Putamen (tissue), 1 donor: ENCODE measurements around the gene MAPRE3.

Source experiments
- DNase-seq: peaks from one replicate; pipeline ENCODE4 v3.0.0-alpha.2; 2016; ENCODE audit warnings: low spot score

Gene MAPRE3

DNA sequence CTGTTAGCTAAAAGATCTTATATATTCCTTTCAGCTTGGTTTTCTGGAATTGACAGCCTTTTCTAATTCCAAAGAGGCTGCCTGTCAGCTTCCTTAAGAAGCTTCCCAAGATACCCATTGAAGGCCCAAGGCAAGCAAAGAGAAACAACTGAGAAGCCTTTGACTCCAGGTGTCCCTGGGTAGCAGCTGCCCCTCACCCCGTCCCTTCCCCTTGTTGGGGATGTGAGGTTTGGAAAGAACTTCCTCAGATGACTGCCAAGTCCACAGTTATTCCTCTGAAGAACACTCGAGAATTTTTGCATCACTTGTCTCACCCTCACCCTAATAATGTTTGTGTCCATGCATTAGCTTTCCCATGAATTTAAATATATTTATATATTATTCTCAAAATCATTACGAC lies 13.3 kb downstream of the MAPRE3 start:
- DNase-seq, result no peak

DNA sequence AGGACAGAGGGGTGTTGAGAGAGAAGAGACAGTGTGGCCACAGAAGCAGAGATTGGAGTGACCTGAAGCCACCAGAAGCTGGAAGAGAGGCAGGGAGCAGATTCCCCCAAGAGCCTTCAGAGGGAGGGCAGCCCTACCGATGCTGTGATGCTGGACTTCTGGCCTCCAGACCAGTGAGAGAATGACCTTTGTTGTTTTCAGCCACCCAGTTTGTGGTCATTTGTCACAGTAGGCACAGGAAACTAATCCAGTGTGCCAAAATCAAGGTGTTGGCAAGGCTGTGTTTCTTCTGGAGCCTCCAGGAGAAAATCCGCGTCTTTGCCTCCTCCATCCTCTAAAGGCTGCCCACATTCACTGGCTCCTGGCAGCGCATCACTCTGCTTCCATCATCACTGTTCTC lies 15.4 kb downstream of the MAPRE3 start:
- no peak for DNase-seq

DNA sequence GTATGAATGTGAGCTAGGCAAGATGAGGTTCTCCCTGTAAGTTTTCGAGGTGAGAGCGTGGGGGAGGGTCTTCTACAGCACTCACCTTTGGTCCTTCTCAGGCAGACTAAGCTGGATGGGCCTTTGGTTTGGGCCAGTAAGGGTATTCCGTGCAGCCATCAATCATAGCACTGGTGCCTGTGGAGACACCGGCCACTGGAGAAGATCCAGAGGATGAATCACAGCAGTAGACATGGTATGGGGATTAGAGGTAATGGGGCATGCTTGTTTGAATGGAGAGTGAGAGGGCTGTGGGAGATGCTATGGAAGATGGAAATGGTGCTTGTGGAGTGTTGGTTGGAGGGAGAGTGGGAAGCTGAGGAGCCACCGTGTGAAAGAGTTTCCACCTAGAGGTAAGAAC lies 16.1 kb downstream of the MAPRE3 start:
- DNase-seq, result no peak

DNA sequence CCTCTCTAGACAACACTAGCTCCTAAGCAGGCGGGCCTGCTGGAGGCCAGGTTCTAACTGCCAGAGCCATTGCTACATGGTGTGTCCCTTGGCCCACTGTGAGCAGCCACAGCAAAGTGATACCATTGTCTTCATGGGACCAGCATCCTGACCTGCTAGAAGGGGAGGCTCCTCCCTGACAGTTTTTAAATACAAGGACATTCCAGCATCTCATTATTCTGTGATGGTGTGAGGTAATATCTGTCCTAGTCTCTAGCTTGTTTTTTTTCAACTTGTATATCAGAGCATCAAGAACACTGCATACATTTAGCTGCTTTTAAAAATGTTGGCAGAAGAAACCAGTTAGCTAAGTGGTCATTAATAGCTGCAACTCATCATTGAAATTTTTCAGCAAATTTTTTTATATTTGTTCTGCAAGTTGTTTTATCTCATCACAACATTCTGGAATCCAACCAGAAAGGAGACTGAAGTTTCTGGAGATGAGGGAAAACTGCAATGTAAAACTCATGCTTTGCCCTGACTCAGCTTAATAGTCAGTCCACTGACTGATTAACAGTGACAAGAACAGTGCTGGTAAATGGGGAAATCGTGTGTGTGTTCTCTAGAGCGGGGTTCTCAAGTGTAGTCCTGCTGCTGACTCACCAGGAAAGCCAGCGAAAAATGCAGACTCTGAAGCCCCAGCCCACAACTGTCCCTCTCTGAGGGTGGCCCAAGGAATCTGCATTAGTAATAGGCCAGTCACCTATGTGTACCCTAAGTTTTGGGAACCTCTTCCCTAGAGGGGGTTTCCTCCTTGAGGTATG lies 17.8 kb downstream of the MAPRE3 start:
- no peak for DNase-seq

DNA sequence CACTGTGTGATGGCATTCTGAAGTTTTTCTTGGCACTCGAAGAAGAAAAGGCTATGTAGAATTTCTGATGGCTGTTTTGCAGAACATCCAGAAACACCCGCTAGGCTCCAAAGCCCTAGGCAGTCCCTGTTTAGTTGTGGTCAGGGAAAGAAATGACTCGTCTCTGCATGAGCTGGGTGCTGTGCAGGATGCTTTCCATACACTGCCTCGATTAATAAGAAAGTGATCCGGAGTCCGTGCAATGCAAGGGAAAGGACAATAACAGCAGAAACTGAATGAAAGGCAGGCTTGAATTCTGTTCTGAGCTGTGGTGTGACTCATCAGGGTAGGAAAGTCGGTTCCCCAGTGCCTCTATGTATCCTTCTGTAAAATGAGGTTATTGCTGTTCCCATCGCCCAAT lies 18.7 kb downstream of the MAPRE3 start:
- no peak for DNase-seq

DNA sequence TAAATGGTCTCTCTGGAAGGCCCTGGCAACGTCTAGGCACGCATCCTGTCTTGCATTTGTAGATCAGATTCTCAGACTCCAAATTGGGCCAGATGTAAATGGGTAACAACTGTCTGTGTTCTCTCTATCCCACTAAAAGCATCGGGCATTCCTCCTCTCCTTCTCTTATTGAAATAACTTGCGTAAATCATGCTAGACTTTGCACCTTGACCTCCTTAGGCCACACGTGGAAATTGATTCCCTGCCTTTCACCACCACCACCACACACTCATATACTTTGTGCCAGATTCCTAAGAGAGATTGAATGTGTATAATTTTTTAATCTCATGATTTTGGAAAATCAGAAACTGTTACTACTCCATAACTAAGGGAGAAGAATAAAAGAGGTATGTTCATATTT lies 21.3 kb downstream of the MAPRE3 start:
- no peak for DNase-seq

DNA sequence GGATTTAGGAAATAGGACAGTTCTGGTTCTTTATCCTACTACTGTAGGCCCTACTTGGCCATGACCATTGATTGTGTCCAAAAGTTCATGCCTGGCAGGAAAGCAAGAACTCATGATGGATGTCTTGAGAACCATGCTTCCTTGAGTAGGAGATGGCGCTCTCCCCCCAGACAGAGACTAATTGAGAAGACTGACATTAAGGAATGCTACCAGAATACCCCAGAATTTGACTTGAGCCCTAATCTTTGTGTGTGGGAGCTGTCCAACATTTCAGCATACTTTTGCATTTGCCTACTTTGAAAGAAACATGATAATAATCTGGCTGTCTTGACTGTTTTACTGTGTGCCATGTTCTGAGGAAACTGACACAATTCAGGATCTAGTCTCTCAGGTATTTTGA lies 23.3 kb downstream of the MAPRE3 start:
- no peak for DNase-seq

DNA sequence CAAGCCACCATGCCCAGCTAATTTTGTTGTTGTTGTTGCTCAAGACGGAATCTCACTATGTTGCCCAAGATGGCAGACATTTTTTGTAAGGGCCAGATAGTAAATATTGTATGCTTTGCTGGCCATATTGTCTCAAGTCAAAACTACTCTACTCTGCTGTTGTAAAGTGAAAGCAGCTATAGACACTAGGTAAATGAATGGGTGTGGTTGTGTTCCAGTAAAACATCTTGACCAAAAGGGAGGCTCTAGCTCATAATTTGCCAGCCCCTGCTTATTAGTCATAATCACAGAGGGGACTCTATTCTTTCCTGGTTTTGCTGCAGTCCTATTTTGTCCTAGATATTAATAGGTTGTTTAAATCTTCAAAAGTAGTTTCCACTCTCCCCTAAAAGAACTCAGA lies 24.5 kb downstream of the MAPRE3 start:
- DNase-seq, result no peak

DNA sequence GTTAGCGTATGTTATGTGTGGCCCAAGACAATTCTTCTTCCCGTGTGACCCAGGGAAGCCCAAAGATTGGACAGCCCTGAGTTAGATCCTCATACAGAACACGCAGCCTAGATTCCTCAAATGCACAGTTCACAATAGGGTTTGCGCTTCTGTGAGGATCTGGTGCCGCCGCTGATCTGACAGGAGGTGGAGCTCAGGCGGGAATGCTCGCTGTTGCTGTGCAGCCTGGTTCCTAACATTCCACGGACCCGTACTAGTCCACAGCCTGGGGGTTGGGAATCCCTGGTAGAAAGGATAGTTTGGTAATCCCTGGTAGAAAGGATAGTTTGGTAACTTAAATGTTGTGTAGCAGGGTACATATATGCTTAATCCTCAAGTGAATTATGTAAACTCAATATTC lies 27.0 kb downstream of the MAPRE3 start:
- no peak for DNase-seq

DNA sequence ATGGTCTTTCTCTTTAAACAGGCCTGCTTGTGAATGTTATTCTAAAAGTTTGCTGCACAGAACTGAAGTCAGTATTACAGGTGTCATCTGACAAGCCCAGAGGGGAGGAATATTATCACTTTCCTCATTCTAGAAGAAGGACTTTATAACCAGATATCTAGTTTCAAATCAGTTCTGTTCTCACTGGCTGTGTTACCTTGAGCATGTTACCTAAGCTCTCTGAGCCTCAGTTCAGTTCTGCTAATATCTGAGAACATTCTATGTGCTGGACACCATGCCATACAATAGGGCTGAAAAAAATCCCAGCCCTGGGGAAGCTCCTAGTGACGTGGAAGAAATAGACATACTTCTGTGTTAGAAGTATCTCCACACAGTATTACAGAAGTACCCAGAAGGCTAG lies 27.9 kb downstream of the MAPRE3 start:
- DNase-seq, result no peak

DNA sequence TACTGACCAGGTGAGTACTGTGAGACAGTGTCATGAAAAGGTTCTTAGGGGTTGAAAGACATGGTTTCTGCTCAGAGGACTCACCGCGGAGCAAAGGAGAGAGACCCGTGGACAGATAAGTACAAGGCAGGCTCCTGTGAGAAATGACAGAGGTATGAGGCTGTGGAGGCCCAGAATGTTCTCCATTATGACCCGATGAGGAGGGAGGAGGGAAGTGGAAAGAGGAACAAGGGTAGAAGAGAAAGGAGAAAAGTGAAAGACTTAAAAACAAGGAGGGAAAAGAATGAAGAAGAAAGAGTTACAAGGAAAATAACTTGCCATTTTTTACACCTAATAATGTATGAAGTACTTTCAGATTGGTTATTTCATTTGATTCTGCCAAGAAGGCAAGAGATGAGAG lies 29.8 kb downstream of the MAPRE3 start:
- DNase-seq, result no peak

DNA sequence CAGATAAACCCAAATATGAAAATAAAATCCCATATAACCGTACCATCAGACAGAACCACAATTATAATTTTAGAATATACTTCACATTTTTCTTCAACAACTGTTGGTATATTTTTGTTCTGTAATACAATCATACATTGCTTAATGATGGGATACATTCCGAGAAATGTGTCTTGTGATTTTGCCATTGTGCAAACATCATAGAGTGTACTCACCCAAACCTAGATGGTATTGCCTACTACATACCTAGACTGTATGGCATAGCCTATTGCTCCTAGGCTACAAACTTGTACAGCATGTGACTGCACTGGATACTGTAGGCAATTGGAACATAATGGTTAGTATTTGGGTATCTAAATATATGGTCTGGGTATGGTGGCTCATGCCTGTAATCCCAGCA lies 30.6 kb downstream of the MAPRE3 start:
- no peak for DNase-seq

DNA sequence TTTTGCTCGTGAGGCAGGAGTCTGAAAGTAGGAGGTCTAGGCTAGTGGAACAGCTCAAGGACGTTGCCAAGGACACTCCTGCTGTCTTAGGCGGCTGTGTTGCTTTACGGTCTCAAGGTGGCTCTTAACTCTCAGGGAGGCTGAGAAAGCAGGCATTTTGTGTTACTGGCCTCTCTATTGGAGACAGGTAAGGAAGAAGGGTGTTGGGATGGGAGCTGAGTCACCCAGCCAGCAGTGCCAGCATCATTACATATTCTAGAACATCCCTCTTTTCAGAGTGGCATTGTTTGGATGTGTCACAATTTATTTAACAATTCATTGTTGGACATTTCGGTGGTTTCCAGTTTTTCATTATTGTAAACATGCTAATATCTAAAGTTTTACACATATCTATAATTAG lies 31.5 kb downstream of the MAPRE3 start:
- DNase-seq, result no peak

DNA sequence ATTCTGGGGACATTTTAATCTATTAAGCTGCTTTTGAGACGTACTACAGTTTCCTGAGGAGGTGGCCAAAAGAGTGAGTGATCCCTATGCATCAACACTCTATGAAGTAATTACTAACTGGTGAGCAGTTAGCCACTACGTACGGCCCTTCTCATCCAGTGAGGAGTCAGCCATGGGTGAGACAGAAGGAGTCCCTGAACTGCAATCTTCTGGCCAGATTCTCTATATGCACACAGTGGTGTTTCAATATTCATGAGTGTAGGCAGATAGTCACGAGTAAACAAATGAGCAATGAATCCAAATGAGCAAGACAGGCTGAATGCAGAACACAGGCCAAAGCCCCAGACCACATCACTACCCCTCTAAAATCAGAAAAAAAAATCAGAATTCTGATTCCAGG lies 32.6 kb downstream of the MAPRE3 start:
- no peak for DNase-seq

DNA sequence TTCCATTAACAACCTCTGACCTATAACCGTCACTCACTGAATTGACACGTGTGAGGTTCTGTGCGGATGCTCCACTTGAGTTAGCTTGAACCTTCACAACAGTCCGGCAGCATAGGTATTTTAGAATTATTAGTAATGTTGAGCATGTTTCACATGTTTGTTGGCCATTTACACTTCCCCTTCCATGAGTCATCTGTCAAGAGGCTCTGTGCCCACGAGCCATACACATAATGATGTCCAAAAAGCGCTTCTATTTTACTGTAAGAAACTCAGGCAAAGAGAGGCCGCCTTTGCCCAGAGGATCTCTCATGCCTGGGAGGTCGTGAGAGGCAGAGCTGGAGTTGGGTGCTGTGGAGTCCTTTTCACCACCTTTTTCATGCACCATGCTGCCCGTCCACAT lies 33.4 kb downstream of the MAPRE3 start:
- no peak for DNase-seq

DNA sequence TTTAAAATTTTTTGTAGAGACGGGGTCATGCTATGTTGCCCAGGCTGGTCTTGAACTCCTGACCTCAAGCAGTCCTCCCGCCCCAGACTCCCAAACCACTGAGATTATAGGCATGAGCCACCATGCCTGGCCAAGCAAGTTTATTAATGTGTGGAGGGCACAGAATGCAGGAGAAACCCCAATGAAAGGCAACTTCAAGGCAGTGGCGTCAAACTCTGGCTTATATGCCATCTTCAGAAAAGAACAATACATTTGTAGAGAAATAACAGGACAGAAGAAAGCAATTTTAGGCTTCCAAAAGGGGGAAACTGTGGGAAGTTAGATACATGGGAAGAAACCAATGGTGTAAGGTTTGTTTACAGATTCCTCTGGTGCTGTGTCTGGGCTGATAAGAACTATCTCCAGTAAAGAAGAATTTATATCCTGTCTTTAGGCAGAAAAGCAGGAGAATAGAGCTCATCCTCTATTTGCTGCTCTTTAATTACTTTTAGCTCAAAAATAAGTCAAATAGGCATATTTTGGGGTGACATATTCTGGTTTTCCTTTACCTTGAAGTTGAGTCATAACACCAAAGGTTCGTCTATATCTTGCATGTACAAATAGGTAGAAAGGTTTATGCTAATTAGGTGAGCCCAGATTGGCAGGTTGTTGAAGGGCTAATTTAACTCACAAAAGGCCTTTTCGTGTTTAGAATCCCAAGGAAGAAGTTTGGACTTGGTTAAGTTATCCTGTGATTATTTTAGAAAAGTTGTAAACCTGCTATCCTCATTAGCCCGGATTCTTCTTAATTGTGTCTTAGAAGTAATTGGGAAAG lies 36.4 kb downstream of the MAPRE3 start:
- DNase-seq, result no peak

DNA sequence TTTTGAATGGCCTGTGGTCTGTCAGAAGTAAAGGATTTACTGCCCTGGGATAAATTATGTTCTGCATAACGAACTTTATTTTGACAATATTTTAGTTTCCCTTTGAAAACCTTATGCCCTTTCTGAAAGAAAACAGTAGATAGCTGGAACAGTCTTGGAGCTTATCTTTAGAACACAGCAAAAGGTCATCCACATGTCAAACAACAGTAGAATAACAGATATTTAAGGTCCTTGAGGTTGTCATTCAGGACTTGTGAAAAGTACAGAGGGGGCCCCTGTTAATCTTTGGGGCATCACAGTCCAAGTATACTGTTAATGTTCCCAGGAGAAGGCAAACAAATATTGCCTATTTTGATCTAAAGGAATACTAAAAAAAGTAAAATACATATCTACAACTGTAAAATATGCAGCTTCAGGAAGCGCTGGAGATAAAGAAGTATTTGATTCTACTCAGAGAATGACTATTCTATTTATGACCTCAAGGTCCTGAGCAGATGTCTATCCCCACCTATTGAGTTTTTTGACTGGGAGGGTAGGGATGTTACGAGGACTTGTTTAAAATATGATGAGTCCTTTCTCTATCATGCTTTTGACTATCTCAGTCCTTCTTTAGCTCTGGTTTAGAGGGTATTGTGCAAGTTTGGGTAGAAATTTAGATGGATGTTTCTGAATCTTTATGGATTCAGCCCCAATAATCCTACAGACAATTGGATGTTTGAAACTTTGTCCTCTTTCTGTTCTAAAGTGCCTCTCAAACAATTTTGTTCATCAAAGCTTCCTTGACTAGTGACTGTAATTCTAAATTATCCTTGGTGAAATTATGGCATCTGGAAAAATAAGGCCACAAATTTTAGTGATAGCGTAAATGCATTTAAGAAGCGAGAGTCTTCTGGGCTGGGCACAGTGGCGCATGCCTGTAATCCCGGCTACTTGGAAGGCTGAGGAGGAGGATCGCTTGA lies 37.3 kb downstream of the MAPRE3 start:
- no peak for DNase-seq

DNA sequence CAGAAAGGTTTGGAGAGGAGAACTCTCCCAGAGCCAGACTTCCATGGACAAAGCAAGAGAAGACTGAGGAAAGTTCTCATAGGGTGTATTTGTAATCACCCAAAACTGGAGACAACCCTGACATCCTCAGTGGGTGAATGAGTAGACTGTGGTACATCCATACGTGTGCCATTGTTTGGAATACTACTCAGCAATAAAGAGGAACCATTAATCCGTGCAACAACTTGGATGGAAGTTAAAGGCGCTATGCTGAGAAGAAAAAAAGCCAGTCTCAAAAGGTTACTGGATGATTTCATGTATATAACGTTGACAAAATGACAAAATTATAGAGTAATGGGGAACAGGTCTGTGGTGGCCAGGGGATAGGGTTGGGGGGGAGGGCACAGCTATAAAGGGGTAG lies 38.2 kb downstream of the MAPRE3 start:
- DNase-seq, result no peak

DNA sequence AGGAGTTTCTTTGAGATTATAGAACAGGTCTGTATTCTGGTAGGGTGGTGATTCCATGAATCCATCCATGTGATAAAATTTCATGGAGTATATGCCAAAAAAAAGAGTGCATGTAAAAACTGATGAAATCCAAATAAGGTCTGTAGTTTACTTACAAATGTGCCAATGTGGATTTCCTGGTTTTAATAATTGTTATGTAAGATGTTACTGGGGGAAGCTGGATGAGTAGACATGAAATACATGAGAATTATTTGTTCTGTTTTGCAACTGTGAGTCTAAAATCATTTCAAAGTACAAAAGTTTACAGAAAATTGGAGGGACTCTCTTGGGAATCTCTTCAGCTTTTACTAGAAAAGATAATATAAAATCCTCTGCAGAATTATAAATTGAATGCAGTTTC lies 38.6 kb downstream of the MAPRE3 start:
- DNase-seq, result no peak

DNA sequence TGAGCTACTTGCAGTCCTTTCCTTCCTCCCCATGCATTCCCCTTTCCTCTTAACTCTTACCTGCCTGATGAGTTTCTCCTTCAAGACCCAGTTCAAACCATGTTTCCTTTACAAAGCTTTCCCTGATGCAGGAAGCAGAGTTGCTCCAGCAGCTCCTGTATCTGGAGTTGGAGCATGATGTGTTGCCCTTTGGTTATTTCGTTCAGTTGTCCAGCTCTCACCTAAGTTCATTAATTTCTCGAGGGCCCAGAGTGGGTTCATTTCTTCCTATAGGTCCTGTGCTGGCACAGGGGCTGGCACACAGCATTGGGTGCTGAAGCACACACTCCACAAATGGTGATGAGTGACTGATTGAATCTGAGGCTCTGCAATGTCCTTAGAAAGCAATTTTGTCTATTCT lies 39.3 kb downstream of the MAPRE3 start:
- DNase-seq, result no peak

DNA sequence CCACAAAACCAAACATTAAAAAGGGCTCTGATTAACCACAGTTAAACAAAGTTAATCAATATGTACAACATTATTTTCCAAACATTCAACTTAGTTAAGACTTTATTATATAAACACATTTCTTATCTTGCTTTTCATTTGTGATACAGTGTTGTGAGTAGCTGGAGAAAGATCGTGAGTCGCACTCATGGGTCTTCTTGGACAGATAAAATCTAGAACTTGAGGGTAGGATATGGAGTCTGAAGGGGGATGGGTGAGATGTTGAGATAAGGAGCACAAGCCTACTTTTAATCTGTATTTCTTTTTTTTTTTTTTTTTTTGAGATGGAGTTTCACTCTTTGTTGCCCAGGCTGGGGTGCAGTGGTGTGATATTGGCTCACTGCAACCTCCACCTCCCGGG lies 39.7 kb downstream of the MAPRE3 start:
- no peak for DNase-seq

DNA sequence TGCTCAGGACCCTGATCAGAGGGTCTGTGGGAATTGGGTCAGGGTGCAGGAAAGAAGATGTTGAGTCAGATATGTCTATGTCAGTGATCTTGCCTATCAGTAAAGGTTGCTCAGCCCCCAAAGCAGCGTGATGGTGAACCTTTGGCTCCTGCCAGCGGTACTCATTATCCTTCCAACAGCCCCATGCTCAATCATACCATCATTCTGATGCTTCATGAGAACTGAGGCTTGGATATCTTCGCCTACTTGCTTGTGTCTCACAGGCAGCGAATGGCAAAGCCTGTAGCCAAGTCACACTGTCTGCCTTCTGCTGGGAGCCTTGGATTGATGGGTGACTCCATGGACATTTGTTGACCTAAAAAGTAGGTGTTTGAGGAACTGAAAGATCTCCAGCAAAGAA lies 43.3 kb downstream of the MAPRE3 start:
- no peak for DNase-seq
